Osteoblast (primary cell): ENCODE measurements around the gene ROBO2. TPM values are rescaled to one million over a fixed set of nuclear protein-coding genes. Genes with fewer than 3 reads are reported as not detected.

Experiments used
- DNase-seq: peaks from one replicate; pipeline ENCODE4 v3.0.0; 2011; ENCODE audit warnings: low spot score, mixed read lengths; ENCODE audit not compliant: insufficient read length; ENCODE audit errors: missing footprints
- H2AFZ ChIP-seq: 2 replicates; pipeline ENCODE4 v1.6.0; 2011; ENCODE audit warnings: mild to moderate bottlenecking, low read length
- H3K27ac ChIP-seq: 2 replicates; pipeline ENCODE4 v1.5.1; 2011; ENCODE audit warnings: mild to moderate bottlenecking, low read depth, low read length, moderate library complexity
- H3K27me3 ChIP-seq: 2 replicates; pipeline ENCODE4 v1.6.0; 2012; ENCODE audit warnings: mild to moderate bottlenecking, control low read depth, inconsistent platforms, low read length, moderate library complexity; ENCODE audit not compliant: insufficient read depth
- H3K36me3 ChIP-seq: 2 replicates; pipeline ENCODE4 v1.5.1; 2011; ENCODE audit warnings: mild to moderate bottlenecking, low read length, control low read depth, moderate library complexity; ENCODE audit not compliant: insufficient read depth
- H3K4me1 ChIP-seq: 2 replicates; pipeline ENCODE4 v1.5.1; 2011; ENCODE audit warnings: mild to moderate bottlenecking, low read length, control low read depth, moderate library complexity; ENCODE audit not compliant: insufficient read depth
- H3K4me2 ChIP-seq: 2 replicates; pipeline ENCODE4 v1.6.0; 2011; ENCODE audit warnings: mild to moderate bottlenecking, low read length; ENCODE audit not compliant: insufficient read depth
- H3K4me3 ChIP-seq: fragments of 200-600 bp; sonication (generic); 3 replicates; pipeline ENCODE4 v1.5.1; 2012; ENCODE audit warnings: mild to moderate bottlenecking, low read length, inconsistent platforms; ENCODE audit not compliant: insufficient read depth
- H3K79me2 ChIP-seq: 2 replicates; pipeline ENCODE4 v1.6.0; 2012; ENCODE audit warnings: mild to moderate bottlenecking, low read length, control low read depth, inconsistent platforms; ENCODE audit not compliant: insufficient read depth
- H3K9me3 ChIP-seq: 2 replicates; pipeline ENCODE4 v1.5.1; 2011; ENCODE audit warnings: low read depth, low read length, control low read depth
- H4K20me1 ChIP-seq: 2 replicates; pipeline ENCODE4 v1.6.0; 2012; ENCODE audit warnings: mild to moderate bottlenecking, low read length, control low read depth; ENCODE audit not compliant: insufficient read depth
- total RNA-seq: library from RNA; depleted of rRNA; stranded (reverse); fragments of >200 nt; gene quantifications from 2 replicates; pipeline ENCODE4 v1.2.3, GENCODE V29; 2012
- TF ChIP-seq, protein P1 (sequence below): IDR thresholded peaks from 2 replicates; pipeline ENCODE4 v1.5.1; 2011; ENCODE audit warnings: mild to moderate bottlenecking, low read depth, low read length, moderate library complexity; ENCODE audit errors: extremely low read depth

The ROBO2 gene
- total RNA-seq, 1 donor, result 0.36 TPM

DNA sequence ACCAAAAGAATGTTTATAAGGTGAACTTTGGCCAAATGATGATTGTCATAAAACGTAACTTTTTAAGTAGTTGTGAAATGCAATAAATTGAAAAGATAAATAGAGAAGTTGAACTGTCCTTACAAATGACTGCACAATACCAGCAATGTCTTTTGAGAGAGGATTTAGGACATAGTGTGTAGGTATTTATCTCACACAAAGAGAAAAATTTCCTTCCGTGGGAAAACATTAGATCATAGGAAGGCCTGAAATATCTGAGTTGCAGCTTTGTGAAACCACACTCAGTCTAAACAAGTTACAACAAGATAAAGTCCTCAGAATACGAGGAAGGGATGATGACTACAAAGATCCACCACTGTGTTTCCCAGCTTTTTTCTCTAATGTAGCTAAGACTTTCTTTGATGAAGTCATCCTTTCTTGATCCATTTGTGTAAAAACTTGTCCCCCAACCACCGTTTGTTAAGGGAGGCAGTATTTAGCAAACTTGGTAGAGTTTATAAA is 16.0 kb downstream of the ROBO2 start:
- H3K4me1 ChIP-seq, result no peaks in the 10 kb centered on the region
- H3K27ac ChIP-seq, result no peak overlapping the region
- H3K36me3 ChIP-seq, result no peaks in the 10 kb centered on the region
- DNase-seq, result no peak
- H2AFZ ChIP-seq, result no peak overlapping the region
- no peak overlapping the region for H3K4me2 ChIP-seq
- TF ChIP-seq, protein P1, sequence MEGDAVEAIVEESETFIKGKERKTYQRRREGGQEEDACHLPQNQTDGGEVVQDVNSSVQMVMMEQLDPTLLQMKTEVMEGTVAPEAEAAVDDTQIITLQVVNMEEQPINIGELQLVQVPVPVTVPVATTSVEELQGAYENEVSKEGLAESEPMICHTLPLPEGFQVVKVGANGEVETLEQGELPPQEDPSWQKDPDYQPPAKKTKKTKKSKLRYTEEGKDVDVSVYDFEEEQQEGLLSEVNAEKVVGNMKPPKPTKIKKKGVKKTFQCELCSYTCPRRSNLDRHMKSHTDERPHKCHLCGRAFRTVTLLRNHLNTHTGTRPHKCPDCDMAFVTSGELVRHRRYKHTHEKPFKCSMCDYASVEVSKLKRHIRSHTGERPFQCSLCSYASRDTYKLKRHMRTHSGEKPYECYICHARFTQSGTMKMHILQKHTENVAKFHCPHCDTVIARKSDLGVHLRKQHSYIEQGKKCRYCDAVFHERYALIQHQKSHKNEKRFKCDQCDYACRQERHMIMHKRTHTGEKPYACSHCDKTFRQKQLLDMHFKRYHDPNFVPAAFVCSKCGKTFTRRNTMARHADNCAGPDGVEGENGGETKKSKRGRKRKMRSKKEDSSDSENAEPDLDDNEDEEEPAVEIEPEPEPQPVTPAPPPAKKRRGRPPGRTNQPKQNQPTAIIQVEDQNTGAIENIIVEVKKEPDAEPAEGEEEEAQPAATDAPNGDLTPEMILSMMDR, result no peak
- no peak overlapping the region for H3K4me3 ChIP-seq
- no peaks in the 10 kb centered on the region for H4K20me1 ChIP-seq
- no peaks in the 10 kb centered on the region for H3K27me3 ChIP-seq
- no peaks in the 10 kb centered on the region for H3K79me2 ChIP-seq
- no peaks in the 10 kb centered on the region for H3K9me3 ChIP-seq

DNA sequence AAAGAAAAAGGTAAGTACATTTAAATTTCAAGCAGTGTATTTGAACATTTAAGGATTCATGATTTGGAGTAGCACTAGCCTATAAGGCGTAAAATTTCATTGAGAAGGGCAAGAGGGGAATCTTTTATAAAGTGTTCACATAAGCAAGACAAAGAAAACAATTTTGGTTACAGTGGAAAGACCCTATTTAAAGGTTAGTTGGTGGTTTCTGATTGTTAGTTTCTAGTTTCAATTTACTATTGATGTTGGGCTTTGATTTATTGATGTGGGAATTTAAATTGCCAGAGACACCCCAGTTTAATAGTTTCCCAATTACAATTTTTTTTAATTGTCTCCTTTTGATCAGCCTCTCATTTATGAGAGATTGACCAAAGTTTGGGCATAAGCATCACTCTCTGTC is 19.5 kb downstream of the ROBO2 start:
- no peak overlapping the region for H3K4me2 ChIP-seq
- no peak for DNase-seq
- H4K20me1 ChIP-seq, result no peaks in the 10 kb centered on the region
- H3K4me1 ChIP-seq, result no peaks in the 10 kb centered on the region
- H3K9me3 ChIP-seq, result peaks cover 8% of the 10 kb centered on the region
- TF ChIP-seq, protein P1, result no peak
- H2AFZ ChIP-seq, result no peak overlapping the region
- no peaks in the 10 kb centered on the region for H3K27me3 ChIP-seq
- H3K36me3 ChIP-seq, result no peaks in the 10 kb centered on the region
- H3K4me3 ChIP-seq, result no peak overlapping the region
- no peaks in the 10 kb centered on the region for H3K79me2 ChIP-seq
- H3K27ac ChIP-seq, result no peak overlapping the region

DNA sequence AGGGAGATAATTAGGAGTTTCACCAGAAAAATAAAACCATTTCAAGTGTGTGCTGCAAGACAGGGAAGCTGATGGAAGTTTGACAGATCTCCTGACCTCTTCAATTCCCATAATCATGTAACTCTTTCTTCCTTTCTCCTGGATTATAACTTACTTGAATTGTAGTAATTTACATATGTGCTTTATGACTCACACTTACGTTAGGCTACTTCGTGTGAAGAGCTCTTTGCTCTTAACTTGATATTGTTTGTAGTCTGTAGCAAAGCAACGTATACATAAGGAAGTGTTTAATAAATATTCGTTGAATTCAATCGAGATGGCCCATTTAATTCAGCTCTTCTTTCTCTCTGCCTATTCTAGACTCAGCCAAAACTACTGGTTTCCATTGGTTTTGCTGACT is 23.5 kb downstream of the ROBO2 start:
- Histone ChIP-seq H3K36me3 (no peaks in the 10 kb centered on the region), H3K9me3 (peaks cover 8% of the 10 kb centered on the region), H3K4me2 (no peak overlapping the region), H3K27ac (no peak overlapping the region), H3K27me3 (no peaks in the 10 kb centered on the region), H3K4me3 (no peak overlapping the region), H3K79me2 (no peaks in the 10 kb centered on the region), H3K4me1 (no peaks in the 10 kb centered on the region), H4K20me1 (no peaks in the 10 kb centered on the region), H2AFZ (no peak overlapping the region)
- TF ChIP-seq, protein P1, result no peak
- DNase-seq, result no peak

DNA sequence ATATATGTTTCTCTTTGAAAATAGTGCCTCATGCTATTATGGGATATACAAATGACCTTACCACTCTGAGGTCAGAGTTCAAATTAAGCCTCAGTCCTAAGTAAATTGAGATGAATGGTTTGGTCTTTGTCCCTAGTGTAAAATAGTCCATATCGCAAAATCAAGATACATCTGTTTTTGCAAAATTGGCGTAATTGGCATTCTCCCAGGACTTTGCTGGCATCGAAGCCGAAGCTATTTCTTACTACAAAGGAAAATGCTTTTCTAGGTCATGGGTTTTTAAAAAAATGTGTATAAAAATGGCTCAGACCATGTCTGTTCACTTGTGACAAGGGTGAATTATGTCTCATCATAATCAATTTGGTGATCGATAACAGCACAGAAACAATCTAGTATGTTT is 25.9 kb downstream of the ROBO2 start:
- Histone ChIP-seq H3K27ac (no peak overlapping the region), H3K4me1 (no peaks in the 10 kb centered on the region), H3K4me2 (no peak overlapping the region), H3K27me3 (no peaks in the 10 kb centered on the region), H3K4me3 (no peak overlapping the region), H3K36me3 (no peaks in the 10 kb centered on the region), H3K79me2 (no peaks in the 10 kb centered on the region), H3K9me3 (peaks cover 8% of the 10 kb centered on the region), H4K20me1 (no peaks in the 10 kb centered on the region), H2AFZ (no peak overlapping the region)
- DNase-seq, result no peak
- TF ChIP-seq, protein P1, result no peak
